K562 (cell line): Measurements from ENCODE around the gene ELP1. TPM values are rescaled to one million over a fixed set of nuclear protein-coding genes. Genes with fewer than 3 reads are reported as not detected.

Experiments
- CBFB ChIP-seq: sonication (generic); formaldehyde crosslinking; IDR thresholded peaks from 2 replicates; pipeline ENCODE4 v1.4.0; 2020; ENCODE audit warnings: mild to moderate bottlenecking, missing genetic modification reagents
- CEBPZ ChIP-seq: fragments of 150-350 bp; IDR thresholded peaks from 2 replicates; pipeline ENCODE4 v1.6.1; 2014; ENCODE audit warnings: low read depth, mild to moderate bottlenecking, low read length, borderline replicate concordance
- CHCHD3 ChIP-seq: fragments of 250-450 bp; sonication (Bioruptor Pico); IDR thresholded peaks from 2 replicates; pipeline ENCODE4 v2.1.2; 2022; ENCODE audit warnings: mild to moderate bottlenecking
- CTBP1 ChIP-seq: fragments of 450-650 bp; IDR thresholded peaks from 2 replicates; pipeline ENCODE4 v1.6.1; 2016; ENCODE audit warnings: borderline replicate concordance
- CXXC5 ChIP-seq: fragments of 250-450 bp; sonication (Bioruptor Pico); IDR thresholded peaks from 2 replicates; pipeline ENCODE4 v1.8.0; 2022; ENCODE audit warnings: inconsistent platforms, mild to moderate bottlenecking, moderate library complexity
- EGR1 ChIP-seq: fragments of 450-650 bp; conservative IDR thresholded peaks from 2 replicates; pipeline ENCODE4 v1.6.1; 2017; ENCODE audit warnings: mild to moderate bottlenecking
- HDAC6 ChIP-seq: IDR thresholded peaks from 2 replicates; pipeline ENCODE4 v1.6.1; 2012; ENCODE audit warnings: low read depth, mild to moderate bottlenecking, control low read depth, inconsistent platforms, low read length, moderate library complexity
- MAX ChIP-seq: sonication (generic); formaldehyde crosslinking; IDR thresholded peaks from 2 replicates; pipeline ENCODE4 v1.9.0; 2022; ENCODE audit warnings: mild to moderate bottlenecking, missing genetic modification reagents
- MBD2 ChIP-seq: sonication (generic); IDR thresholded peaks from 2 replicates; pipeline ENCODE4 v1.6.1; 2016; ENCODE audit warnings: low read depth, borderline replicate concordance
- NCOR1 ChIP-seq: fragments of 450-650 bp; IDR thresholded peaks from 2 replicates; pipeline ENCODE4 v1.6.1; 2016; ENCODE audit warnings: mild to moderate bottlenecking, moderate library complexity
- PYGO2 ChIP-seq: fragments of 450-650 bp; IDR thresholded peaks from 2 replicates; pipeline ENCODE4 v1.6.1; 2016; ENCODE audit warnings: mild to moderate bottlenecking, missing genetic modification characterization, moderate library complexity, missing compliant biosample characterization
- TEAD1 ChIP-seq, 2 experiments: fragments of 450-650 bp in 1 of 2; sonication (generic) in 1 of 2; formaldehyde crosslinking; IDR thresholded peaks; 2 replicates each; pipeline versions ENCODE4 v1.4.0 to v1.8.0; 2020 to 2022; ENCODE audit warnings: mild to moderate bottlenecking in 2 of 2, missing genetic modification reagents in 1 of 2
- WHSC1 ChIP-seq: IDR thresholded peaks from one replicate; pipeline ENCODE4 v1.6.1; 2012; ENCODE audit warnings: low read length, control low read depth, inconsistent platforms
- XRCC4 ChIP-seq: IDR thresholded peaks from one replicate; pipeline ENCODE4 v1.6.1; 2011; ENCODE audit not compliant: insufficient read depth, insufficient read length; ENCODE audit errors: extremely low read depth
- YBX1 ChIP-seq: fragments of 450-650 bp; IDR thresholded peaks from 2 replicates; pipeline ENCODE4 v1.7.1; 2016; ENCODE audit warnings: mild to moderate bottlenecking
- ZNF146 ChIP-seq: IDR thresholded peaks from one replicate; pipeline ENCODE4 v1.6.1; 2018; ENCODE audit warnings: missing compliant biosample characterization; ENCODE audit not compliant: unreplicated experiment
- ZNF174 ChIP-seq: fragments of 250-450 bp; sonication (Bioruptor Pico); IDR thresholded peaks from 2 replicates; pipeline ENCODE4 v1.4.0; 2020; ENCODE audit warnings: mild to moderate bottlenecking
- ZNF780A ChIP-seq: fragments of 250-450 bp; sonication (Bioruptor Pico); IDR thresholded peaks from 2 replicates; pipeline ENCODE4 v1.5.0; 2021; ENCODE audit warnings: mild to moderate bottlenecking
- polyA plus RNA-seq, 8 experiments: library from polyadenylated mRNA; depleted of rRNA in 4 of 8; stranded (reverse) in 5 of 8; unstranded in 3 of 8; fragments of >200 nt; fragmentation: Nextera tagmentation in 2 of 8; fragmentation: Illumina TruSeq in 1 of 8; extraction: Ambion mirVana in 2 of 8; extraction: Trizol in 1 of 8; gene quantifications; 2 replicates each; pipeline versions ENCODE4 v1.2.1 to v1.2.3, GENCODE V29; 2011 to 2014; ENCODE audit warnings: inconsistent platforms in 1 of 8, missing spikeins in 1 of 8
- total RNA-seq, 7 experiments: library from RNA; depleted of rRNA in 6 of 7; stranded (reverse); fragments of >200 nt in 6 of 7; fragmentation: Illumina TruSeq in 2 of 7; extraction: Trizol in 2 of 7; gene quantifications; 2 replicates each; pipeline versions ENCODE4 v1.2.1 to v1.2.3, GENCODE V29; 2011 to 2021; ENCODE audit warnings: low replicate concordance in 1 of 7
- TF ChIP-seq, protein P1 (sequence below): fragments of 250-450 bp; sonication (Bioruptor Pico); IDR thresholded peaks from 2 replicates; pipeline ENCODE4 v1.6.1; 2021; ENCODE audit warnings: mild to moderate bottlenecking
- TF ChIP-seq, protein P2 (sequence below): sonication (generic); formaldehyde crosslinking; IDR thresholded peaks from 2 replicates; pipeline ENCODE4 v1.4.0; 2020; ENCODE audit warnings: mild to moderate bottlenecking, missing genetic modification reagents
- TF ChIP-seq, protein P3 (sequence below): fragments of 450-650 bp; IDR thresholded peaks from 2 replicates; pipeline ENCODE4 v1.6.1; 2016; ENCODE audit warnings: antibody characterized with exemption

ELP1 gene
- total and polyA plus RNA-seq, 9 of the 15 experiments (the other 6 are each of a cell fraction or from before 2014, with no cell fraction given), result 17.0 to 48.6 (median 39.7) TPM

DNA sequence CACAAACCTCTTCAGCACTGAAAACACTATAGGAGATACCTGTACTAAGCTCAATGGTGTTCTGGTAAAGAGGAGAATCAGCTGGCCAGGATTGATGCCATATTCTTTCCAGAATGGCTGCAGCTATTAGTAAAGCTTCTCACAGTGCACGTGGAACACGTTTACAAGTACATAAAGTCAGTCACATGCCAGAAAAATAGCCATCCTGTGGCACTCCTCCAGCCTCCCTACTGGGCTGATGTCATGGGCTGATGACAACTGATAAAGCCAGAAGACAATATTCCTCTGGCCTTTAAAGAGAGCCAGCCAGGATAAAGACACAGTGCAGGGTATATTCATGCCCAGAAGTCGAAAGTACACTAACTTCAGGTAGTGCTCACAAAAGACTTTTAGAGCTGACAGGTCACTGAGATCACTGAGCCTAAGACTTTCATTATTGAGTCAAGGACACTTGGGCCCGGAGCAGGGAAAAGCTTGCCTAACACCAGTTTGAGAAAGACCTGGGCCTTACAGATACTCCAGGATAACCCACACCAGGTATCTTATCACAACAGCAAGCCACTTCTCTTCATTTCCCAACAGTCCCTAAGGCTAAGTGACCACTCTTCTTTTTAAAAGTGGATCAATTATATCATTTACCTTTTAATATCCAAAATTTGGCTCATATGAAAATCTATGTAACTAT lies 29.7 kb upstream of the ELP1 start (continued):
- TF ChIP-seq ZNF146 (CRISPR knock-in tag) (no peak), CHCHD3 (no peak), WHSC1 (no peak), CBFB (no peak), XRCC4 (no peak), ZNF780A (CRISPR knock-in tag) (no peak), YBX1 (no peak), MBD2 (no peak), HDAC6 (no peak), PYGO2 (tag) (no peak), TEAD1 (CRISPR knock-in tag; IDR thresholded peaks at IDR 0.05) (peak in 1 of 2 experiments; percentile 61; a peak in 1 of 4 replicates), CEBPZ (no peak), NCOR1 (peak; percentile 49), CTBP1 (peak; percentile 73; the same call in 1 of the 2 replicates), ZNF174 (CRISPR knock-in tag) (no peak), MAX (CRISPR knock-in tag) (no peak), CXXC5 (CRISPR knock-in tag) (peak; percentile 37; the same call in 1 of the 2 replicates), EGR1 (no peak)
- TF ChIP-seq, protein P1, sequence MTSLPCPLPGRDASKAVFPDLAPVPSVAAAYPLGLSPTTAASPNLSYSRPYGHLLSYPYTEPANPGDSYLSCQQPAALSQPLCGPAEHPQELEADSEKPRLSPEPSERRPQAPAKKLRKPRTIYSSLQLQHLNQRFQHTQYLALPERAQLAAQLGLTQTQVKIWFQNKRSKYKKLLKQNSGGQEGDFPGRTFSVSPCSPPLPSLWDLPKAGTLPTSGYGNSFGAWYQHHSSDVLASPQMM (CRISPR knock-in tag), result no peak
- TF ChIP-seq, protein P2, sequence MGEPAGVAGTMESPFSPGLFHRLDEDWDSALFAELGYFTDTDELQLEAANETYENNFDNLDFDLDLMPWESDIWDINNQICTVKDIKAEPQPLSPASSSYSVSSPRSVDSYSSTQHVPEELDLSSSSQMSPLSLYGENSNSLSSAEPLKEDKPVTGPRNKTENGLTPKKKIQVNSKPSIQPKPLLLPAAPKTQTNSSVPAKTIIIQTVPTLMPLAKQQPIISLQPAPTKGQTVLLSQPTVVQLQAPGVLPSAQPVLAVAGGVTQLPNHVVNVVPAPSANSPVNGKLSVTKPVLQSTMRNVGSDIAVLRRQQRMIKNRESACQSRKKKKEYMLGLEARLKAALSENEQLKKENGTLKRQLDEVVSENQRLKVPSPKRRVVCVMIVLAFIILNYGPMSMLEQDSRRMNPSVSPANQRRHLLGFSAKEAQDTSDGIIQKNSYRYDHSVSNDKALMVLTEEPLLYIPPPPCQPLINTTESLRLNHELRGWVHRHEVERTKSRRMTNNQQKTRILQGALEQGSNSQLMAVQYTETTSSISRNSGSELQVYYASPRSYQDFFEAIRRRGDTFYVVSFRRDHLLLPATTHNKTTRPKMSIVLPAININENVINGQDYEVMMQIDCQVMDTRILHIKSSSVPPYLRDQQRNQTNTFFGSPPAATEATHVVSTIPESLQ (CRISPR knock-in tag), result no peak
- TF ChIP-seq, protein P3, sequence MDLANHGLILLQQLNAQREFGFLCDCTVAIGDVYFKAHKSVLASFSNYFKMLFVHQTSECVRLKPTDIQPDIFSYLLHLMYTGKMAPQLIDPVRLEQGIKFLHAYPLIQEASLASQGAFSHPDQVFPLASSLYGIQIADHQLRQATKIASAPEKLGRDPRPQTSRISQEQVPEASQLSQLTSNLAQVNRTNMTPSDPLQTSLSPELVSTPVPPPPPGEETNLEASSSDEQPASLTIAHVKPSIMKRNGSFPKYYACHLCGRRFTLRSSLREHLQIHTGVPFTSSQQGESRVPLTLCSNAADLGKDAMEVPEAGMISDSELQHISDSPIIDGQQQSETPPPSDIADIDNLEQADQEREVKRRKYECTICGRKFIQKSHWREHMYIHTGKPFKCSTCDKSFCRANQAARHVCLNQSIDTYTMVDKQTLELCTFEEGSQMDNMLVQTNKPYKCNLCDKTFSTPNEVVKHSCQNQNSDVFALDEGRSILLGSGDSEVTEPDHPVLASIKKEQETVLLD, result no peak
